ENCODE results near the gene LAMC3.

LAMC3 gene

GRCh38 chr9:131082774-131083512 lies 74.0 kb downstream of the LAMC3 start:
- H3K4me3 ChIP-seq (ENCODE audit: low read depth, low read length), result no peak overlapping the region
- TF ChIP-seq CTCF (IDR thresholded peaks at IDR 0.05; ENCODE audit: borderline replicate concordance, insufficient read depth, low read depth, low read length), result no peak

- no peak overlapping the region for H3K4me3 ChIP-seq (ENCODE audit: low read depth, low read length)
- no peak for TF ChIP-seq CTCF (IDR thresholded peaks at IDR 0.05; ENCODE audit: borderline replicate concordance, insufficient read depth, low read depth, low read length)
These were observed 75.8 kb downstream of the LAMC3 start for GRCh38 chr9:131084661-131085369.

GRCh38 chr9:131085370-131086122 lies 76.6 kb downstream of the LAMC3 start:
- no peak overlapping the region for H3K4me3 ChIP-seq (ENCODE audit: low read depth, low read length)

GRCh38 chr9:131087354-131087893 lies 78.5 kb downstream of the LAMC3 start:
- TF ChIP-seq CTCF (IDR thresholded peaks at IDR 0.05; ENCODE audit: borderline replicate concordance, insufficient read depth, low read depth, low read length), result no peak

More at GRCh38 chr9:131085370-131086122, 76.6 kb downstream of the LAMC3 start:
- TF ChIP-seq CTCF (IDR thresholded peaks at IDR 0.05; ENCODE audit: borderline replicate concordance, insufficient read depth, low read depth, low read length), result no peak

GRCh38 chr9:131090025-131090787 lies 81.2 kb downstream of the LAMC3 start:
- TF ChIP-seq CTCF (IDR thresholded peaks at IDR 0.05; ENCODE audit: borderline replicate concordance, insufficient read depth, low read depth, low read length), result no peak
- no peak overlapping the region for H3K4me3 ChIP-seq (ENCODE audit: low read depth, low read length)

More at GRCh38 chr9:131087354-131087893, 78.5 kb downstream of the LAMC3 start:
- H3K4me3 ChIP-seq (ENCODE audit: low read depth, low read length), result no peak overlapping the region

GRCh38 chr9:131091352-131091992 lies 82.5 kb downstream of the LAMC3 start:
- H3K4me3 ChIP-seq (ENCODE audit: low read depth, low read length), result no peak overlapping the region
- TF ChIP-seq CTCF (IDR thresholded peaks at IDR 0.05; ENCODE audit: borderline replicate concordance, insufficient read depth, low read depth, low read length), result no peak
